ENCODE data around the gene NANS.

DNA sequence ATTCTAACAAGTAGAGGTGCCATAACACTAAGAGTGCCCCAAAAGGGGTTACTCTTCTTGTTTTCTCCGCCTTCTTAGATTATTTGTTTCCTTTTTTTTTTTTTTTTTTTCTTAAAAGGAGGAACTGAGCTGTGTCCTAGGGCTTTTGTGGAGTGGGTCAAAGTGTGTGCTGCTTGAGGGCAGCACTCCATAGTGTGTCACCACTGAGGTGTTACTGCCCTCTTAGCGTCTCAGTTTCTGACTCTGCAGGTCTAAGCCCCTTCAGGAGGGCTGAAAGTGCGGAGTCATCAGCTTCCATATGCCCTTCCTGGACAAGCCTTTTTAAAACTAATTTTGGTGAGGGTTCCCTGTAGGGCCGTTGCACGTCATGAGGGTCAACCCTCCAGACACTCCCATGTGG is 12.6 kb upstream of the NANS start:
- no peak for TF ChIP-seq EZH2 (IDR thresholded peaks at IDR 0.05)
- no peak for TF ChIP-seq POLR2AphosphoS5 (IDR thresholded peaks at IDR 0.05; ENCODE audit: borderline replicate concordance, low read depth, low read length)
- TF ChIP-seq FOXP2 (optimal IDR thresholded peaks at IDR 0.05; ENCODE audit: control extremely low read depth, extremely low read length, insufficient read depth) = no peak
